ENCODE measurements around the gene CHD9NB.
"Not testable (repeated sequence)": the region's sequence is repeated elsewhere in the genome, so short reads cannot be mapped to it uniquely, and the experiment has no call there.

The CHD9NB gene

DNA sequence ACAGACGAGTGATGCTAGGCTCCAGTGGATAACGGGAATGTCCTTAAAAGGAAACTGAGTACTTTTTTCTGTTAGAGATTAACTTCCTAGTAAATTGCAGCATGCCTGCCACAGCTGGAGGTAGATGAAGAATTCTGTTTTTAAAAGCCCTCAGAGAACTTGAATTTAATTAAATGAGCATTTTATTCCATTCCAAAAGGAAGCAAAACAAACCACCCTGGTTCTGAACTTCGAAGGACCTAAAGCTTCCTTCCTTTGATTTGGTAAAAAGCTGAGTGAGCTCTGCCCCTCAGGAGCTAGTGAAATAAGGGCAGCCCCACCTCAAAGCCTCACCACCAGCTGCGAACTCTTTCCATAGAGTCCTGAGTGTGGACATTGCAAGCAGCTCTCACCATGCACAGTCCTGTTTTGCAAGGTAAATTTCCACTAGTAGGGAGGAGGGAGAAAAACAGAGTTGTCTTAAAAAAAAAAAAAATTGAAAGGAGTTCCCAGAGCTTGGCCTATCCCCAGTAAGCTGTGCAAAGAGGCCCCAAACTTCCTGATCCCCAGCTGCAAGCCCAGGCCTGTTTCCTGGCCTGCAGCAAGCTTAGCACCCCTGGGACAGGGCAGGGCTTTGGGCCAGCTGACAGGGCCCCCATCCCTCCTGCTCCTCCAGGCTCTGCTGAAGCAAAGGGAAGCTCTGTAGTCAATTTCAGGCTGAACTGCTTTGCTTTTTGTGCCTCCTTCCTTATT is 11.2 kb downstream of the CHD9NB start:
- DNase-seq (ENCODE audit: low read depth), result peak; percentile 43
- H3K4me3 ChIP-seq (ENCODE audit: low read depth, low read length), result no peak overlapping the region
- TF ChIP-seq, protein P1, sequence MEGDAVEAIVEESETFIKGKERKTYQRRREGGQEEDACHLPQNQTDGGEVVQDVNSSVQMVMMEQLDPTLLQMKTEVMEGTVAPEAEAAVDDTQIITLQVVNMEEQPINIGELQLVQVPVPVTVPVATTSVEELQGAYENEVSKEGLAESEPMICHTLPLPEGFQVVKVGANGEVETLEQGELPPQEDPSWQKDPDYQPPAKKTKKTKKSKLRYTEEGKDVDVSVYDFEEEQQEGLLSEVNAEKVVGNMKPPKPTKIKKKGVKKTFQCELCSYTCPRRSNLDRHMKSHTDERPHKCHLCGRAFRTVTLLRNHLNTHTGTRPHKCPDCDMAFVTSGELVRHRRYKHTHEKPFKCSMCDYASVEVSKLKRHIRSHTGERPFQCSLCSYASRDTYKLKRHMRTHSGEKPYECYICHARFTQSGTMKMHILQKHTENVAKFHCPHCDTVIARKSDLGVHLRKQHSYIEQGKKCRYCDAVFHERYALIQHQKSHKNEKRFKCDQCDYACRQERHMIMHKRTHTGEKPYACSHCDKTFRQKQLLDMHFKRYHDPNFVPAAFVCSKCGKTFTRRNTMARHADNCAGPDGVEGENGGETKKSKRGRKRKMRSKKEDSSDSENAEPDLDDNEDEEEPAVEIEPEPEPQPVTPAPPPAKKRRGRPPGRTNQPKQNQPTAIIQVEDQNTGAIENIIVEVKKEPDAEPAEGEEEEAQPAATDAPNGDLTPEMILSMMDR (IDR thresholded peaks at IDR 0.05; ENCODE audit: insufficient read depth, low read depth, low read length, missing control alignments), result no peak

DNA sequence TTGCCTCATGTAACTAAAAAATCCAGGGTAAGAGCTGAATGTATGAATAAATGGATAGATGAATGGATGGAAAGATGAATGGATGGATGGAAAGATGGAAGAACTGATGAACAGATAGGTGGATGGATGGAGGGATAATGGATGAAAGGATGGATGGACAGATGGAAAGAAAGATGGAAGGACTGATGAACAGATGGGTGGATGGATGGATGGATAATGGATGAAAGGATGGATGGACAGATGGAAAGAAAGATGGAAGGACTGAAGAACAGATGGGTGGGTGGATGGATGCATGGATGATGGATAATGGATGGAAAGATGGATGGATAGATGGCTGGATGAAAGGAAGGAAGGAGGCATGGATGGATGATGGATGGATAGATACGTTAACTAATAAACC is 11.9 kb downstream of the CHD9NB start:
- no peak for DNase-seq (ENCODE audit: low read depth)
- TF ChIP-seq, protein P1 (IDR thresholded peaks at IDR 0.05; ENCODE audit: insufficient read depth, low read depth, low read length, missing control alignments), result no peak
- no peak overlapping the region for H3K4me3 ChIP-seq (ENCODE audit: low read depth, low read length)

DNA sequence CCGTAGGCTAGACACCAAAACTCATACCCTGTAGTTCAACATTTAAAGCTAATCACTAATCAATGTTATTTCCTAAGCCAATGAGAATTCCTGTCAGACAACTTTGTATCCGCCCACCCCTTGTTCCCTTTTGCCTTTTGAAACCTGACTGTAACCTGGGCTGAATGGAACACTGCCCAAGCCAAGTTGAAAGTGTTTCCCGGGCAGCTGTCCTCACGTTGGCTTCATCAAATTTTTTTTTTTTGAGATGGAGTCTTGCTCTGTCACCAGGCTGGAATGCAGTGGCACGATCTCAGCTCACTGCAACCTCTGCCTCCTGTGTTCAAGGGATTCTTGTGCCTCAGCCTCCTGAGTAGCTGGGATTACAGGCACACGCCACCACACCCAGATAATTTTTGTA is 16.0 kb downstream of the CHD9NB start:
- not testable (repeated sequence) for DNase-seq (ENCODE audit: low read depth); H3K4me3 ChIP-seq (ENCODE audit: low read depth, low read length)

DNA sequence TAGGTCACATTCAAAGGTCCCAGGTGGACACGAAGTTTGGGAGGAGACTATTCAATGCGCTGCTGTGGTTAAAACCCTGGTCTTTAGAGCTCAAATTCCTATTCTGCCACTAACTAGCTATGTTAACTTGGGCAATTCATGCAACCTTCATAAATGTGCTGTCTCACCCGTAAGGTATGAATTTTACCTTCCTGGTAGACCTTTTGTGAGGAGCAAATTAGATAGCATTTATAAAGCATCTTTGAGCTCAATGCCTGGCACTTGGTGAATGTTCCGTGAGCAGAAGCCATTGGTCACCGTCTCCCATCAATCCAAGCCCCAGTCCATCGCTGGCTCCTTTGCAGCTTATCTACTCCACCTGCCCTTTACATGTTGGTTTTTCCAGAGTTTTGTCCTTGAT is 16.6 kb downstream of the CHD9NB start:
- no peak for DNase-seq (ENCODE audit: low read depth)
- TF ChIP-seq, protein P1 (IDR thresholded peaks at IDR 0.05; ENCODE audit: insufficient read depth, low read depth, low read length, missing control alignments), result no peak
- H3K4me3 ChIP-seq (ENCODE audit: low read depth, low read length), result no peak overlapping the region

DNA sequence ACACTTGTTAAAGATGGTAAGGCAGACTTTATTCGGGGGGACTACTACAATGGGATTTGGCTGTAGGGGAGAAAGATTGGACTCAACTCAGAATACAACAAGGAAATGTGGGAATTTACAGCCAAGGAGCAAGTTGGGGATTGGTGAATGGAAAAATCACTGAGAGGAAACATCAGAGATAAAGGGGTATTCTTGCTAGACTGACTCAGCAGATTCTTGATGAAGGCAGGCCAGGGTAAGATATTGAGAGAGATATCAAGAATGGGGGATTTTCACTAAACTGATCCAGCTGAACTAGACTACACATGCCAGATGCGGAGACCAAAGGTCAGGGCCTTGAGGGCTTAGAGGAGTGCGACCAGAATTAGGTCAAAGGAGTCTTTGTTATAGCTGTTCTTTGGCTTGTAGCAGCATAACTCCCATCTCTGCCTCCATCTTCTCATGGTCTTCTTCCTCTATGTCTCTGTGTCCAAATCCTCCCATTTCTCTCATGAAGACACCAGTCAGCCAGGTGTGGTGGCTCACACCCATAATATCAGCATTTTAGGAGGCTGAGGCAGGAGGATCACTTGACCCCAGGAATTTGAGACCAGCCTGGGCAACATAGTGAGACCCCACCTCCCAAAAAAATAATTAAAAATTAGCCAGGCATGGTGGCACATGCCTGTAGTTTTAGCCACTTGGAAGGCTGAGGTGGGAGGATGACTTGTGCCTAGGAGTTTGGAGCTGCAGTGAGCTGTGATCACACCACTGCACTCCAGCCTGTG is 17.3 kb downstream of the CHD9NB start:
- H3K4me3 ChIP-seq (ENCODE audit: low read depth, low read length), result no peak overlapping the region
- TF ChIP-seq, protein P1 (IDR thresholded peaks at IDR 0.05; ENCODE audit: insufficient read depth, low read depth, low read length, missing control alignments), result no peak
- DNase-seq (ENCODE audit: low read depth), result no peak

- DNase-seq (ENCODE audit: low read depth), result no peak
- no peak overlapping the region for H3K4me3 ChIP-seq (ENCODE audit: low read depth, low read length)
- TF ChIP-seq, protein P1 (IDR thresholded peaks at IDR 0.05; ENCODE audit: insufficient read depth, low read depth, low read length, missing control alignments), result no peak
Measured at GRCh38 chr16:53034306-53034705, 18.4 kb downstream of the CHD9NB start.

DNA sequence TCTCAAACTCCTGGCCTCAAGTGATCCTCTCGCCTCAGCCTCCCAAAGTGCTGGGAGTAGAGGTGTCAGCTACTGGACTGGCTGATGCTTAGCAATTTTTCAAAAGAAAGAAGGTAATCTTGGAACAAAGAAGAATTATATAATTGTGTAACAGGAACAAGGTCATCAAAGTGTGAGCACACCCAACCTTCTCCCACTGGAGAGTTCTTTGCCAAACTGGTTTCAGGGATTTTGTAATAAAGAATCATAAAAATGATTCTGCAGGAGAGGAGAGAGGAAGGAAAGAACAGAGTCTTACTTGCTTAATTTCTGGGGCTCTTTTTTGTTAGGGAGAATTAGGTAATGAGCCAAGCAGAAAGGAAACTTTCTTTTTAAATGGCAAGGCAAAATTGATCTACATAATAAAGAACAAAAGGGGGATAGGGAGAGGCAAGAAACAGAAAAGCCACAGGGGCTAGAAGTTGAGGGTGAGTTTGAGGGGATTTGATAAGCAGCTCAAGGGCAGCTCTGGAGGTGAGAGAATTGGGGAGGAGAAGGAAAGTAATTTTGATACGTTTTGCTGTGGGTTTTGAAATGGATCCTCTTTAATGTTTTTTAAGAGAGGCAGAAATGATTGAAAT is 21.3 kb downstream of the CHD9NB start:
- no peak overlapping the region for H3K4me3 ChIP-seq (ENCODE audit: low read depth, low read length)
- DNase-seq (ENCODE audit: low read depth), result no peak
- TF ChIP-seq, protein P1 (IDR thresholded peaks at IDR 0.05; ENCODE audit: insufficient read depth, low read depth, low read length, missing control alignments), result no peak
